ENCODE data around the gene ARHGEF17. TPM values are rescaled to one million over a fixed set of nuclear protein-coding genes. Genes with fewer than 3 reads are reported as not detected.

Gene ARHGEF17
- total and polyA plus RNA-seq, 9 donors: 23.8 to 64.4 (median 49.0) TPM

DNA sequence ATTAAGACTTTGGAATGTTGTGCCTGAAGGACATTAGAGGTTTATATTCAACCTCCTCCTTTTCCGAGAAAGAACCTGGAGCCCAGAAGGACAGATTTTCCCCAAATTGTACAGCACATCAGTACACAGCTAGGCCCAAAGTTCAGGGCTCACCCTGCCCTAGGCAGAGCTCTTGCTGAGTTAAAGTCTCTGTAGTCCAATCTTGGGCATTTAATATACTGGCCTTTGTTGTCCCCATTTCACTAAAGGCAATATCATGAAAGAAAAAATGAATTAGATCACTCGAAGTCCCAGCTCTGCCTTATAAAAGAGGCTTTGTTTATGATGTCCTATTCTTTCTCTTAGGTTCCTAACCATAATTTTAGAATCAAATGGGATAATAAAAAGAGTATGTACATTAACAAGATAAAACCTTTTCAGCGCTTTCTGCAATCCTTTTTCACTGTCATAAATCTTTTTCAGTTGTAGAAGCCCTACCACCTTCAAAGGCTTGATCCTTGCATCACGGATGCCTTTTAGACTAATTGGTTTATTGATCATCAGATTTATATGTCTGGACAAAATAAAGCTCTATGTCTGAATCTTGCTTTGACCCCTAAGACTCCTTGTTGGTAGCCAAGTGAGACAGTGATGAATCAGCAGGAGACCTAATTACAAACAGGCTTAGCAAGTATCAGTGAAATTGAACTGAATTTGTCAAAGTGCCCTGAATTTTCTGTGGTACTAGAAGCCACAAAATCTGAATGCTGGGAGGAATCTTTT lies 108.0 kb downstream of the ARHGEF17 start:
- DNase-seq: no peak
- no peaks in the 10 kb centered on the region for H3K9me3 ChIP-seq (replicated peaks; ENCODE audit: control insufficient read depth, low read depth, low read length)
- peaks cover 14% of the 10 kb centered on the region for H3K36me3 ChIP-seq (ENCODE audit: control insufficient read depth, insufficient read depth, low read length)
- no peak overlapping the region for H3K4me3 ChIP-seq (ENCODE audit: low read length)
- H3K27me3 ChIP-seq (ENCODE audit: control insufficient read depth, insufficient read depth, low read length): no peaks in the 10 kb centered on the region
- WGBS (ENCODE audit: insufficient coverage): no CpG with 5 or more reads among the region's 4 CpGs
- H3K4me1 ChIP-seq (ENCODE audit: control insufficient read depth, insufficient read depth, low read length): no peaks in the 10 kb centered on the region
- no peak overlapping the region for H3K27ac ChIP-seq (ENCODE audit: low read length)

DNA sequence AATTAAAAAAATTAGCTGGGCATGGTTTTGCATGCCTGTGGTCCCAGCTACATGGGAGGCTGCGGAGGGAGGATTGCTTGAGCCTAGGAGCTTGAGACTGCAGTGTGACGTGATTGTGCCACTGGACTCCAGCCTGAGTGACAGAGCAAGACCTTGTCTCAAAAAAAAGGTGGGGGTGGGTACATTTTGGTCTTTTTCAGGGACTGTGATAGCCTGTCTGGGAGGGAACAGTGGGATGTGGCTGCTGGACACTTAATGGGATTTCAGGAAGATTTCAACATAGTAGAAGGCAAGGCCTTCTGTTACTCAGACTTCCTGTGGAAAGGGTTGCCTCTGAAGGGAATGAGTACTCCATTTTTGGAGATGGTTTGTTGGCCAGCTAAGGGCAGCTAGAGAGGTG lies 108.7 kb downstream of the ARHGEF17 start:
- peaks cover 8% of the 10 kb centered on the region for H3K36me3 ChIP-seq (ENCODE audit: control insufficient read depth, insufficient read depth, low read length)
- H3K4me3 ChIP-seq (ENCODE audit: low read length): no peak overlapping the region
- no peaks in the 10 kb centered on the region for H3K4me1 ChIP-seq (ENCODE audit: control insufficient read depth, insufficient read depth, low read length)
- DNase-seq: no peak
- H3K9me3 ChIP-seq (replicated peaks; ENCODE audit: control insufficient read depth, low read depth, low read length): no peaks in the 10 kb centered on the region
- no peak overlapping the region for H3K27ac ChIP-seq (ENCODE audit: low read length)
- no peaks in the 10 kb centered on the region for H3K27me3 ChIP-seq (ENCODE audit: control insufficient read depth, insufficient read depth, low read length)
- 94% methylated on average over 2 of the region's 2 CpGs for WGBS (ENCODE audit: insufficient coverage)

Other genes with a start within 250 kb of the ARHGEF17 start
- 13.7 TPM for gene FCHSD2, start 166.0 kb upstream of the ARHGEF17 start, total RNA-seq
- gene FCHSD2, start 166.0 kb upstream of the ARHGEF17 start, polyA plus RNA-seq (ENCODE audit: insufficient read depth in 1 of 8, insufficient read length in 8 of 8, low replicate concordance in 1 of 8): 10 to 100 TPM; 18.4 to 29.3 (median 25.4) TPM
- 0.84 TPM for gene P2RY2, start 90.0 kb upstream of the ARHGEF17 start, total RNA-seq
- 1 to 10 TPM in 5 of 8 donors, under 1 TPM in 3; 0.43 to 1.7 (median 1.0) TPM for gene P2RY2, start 90.0 kb upstream of the ARHGEF17 start, polyA plus RNA-seq (ENCODE audit: insufficient read depth in 1 of 8, insufficient read length in 8 of 8, low replicate concordance in 1 of 8)
- gene P2RY6, start 35.9 kb upstream of the ARHGEF17 start, total RNA-seq: 0.53 TPM
- 1 to 10 TPM in 7 of 8 donors, under 1 TPM in 1; 0.82 to 1.9 (median 1.5) TPM for gene P2RY6, start 35.9 kb upstream of the ARHGEF17 start, polyA plus RNA-seq (ENCODE audit: insufficient read depth in 1 of 8, insufficient read length in 8 of 8, low replicate concordance in 1 of 8)
- 3.3 TPM for gene RELT, start 68.1 kb downstream of the ARHGEF17 start, total RNA-seq
- 1 to 10 TPM; 3.2 to 4.3 (median 3.7) TPM for gene RELT, start 68.1 kb downstream of the ARHGEF17 start, polyA plus RNA-seq (ENCODE audit: insufficient read depth in 1 of 8, insufficient read length in 8 of 8, low replicate concordance in 1 of 8)